ENCODE measurements around the gene GFRA3.
"Not testable (repeated sequence)": the region's sequence is repeated elsewhere in the genome, so short reads cannot be mapped to it uniquely, and the experiment has no call there.

Gene GFRA3

GRCh38 chr5:138257583-138257982 is 16.8 kb downstream of the GFRA3 start:
- H3K4me2 ChIP-seq = no peak overlapping the region
- H3K4me1 ChIP-seq = no peaks in the 10 kb centered on the region
- H3K27me3 ChIP-seq = no peaks in the 10 kb centered on the region

GRCh38 chr5:138252944-138253343 is 21.5 kb downstream of the GFRA3 start:
- Histone ChIP-seq H3K36me3 (no peaks in the 10 kb centered on the region), H3K4me1 (no peaks in the 10 kb centered on the region)
- TF ChIP-seq Cebpa-rat (IDR thresholded peaks at IDR 0.05) = no peak

More at GRCh38 chr5:138257583-138257982, 16.8 kb downstream of the GFRA3 start:
- H3K36me3 ChIP-seq = no peaks in the 10 kb centered on the region
- H3K27ac ChIP-seq = no peak overlapping the region
- H3K4me3 ChIP-seq = no peak overlapping the region
- H3K9me3 ChIP-seq = no peaks in the 10 kb centered on the region
- H3K9ac ChIP-seq = no peak overlapping the region
- TF ChIP-seq Cebpa-rat (IDR thresholded peaks at IDR 0.05) = no peak
- no peaks in the 10 kb centered on the region for H4K20me1 ChIP-seq

GRCh38 chr5:138247800-138248199 is 26.6 kb downstream of the GFRA3 start:
- not testable (repeated sequence) for H3K9me3 ChIP-seq, H3K4me3 ChIP-seq, H3K4me2 ChIP-seq, H3K9ac ChIP-seq, H3K27me3 ChIP-seq, H3K36me3 ChIP-seq, H3K4me1 ChIP-seq, H3K27ac ChIP-seq, H4K20me1 ChIP-seq

More at GRCh38 chr5:138252944-138253343, 21.5 kb downstream of the GFRA3 start:
- Histone ChIP-seq H3K4me2 (no peak overlapping the region), H3K27ac (no peak overlapping the region), H3K9ac (no peak overlapping the region), H3K9me3 (no peaks in the 10 kb centered on the region), H3K27me3 (no peaks in the 10 kb centered on the region), H4K20me1 (no peaks in the 10 kb centered on the region), H3K4me3 (no peak overlapping the region)

GRCh38 chr5:138246822-138247221 is 27.6 kb downstream of the GFRA3 start:
- Histone ChIP-seq H3K4me1 (no peaks in the 10 kb centered on the region), H3K4me3 (no peak overlapping the region), H3K9ac (no peak overlapping the region)

GRCh38 chr5:138246334-138246733 is 28.1 kb downstream of the GFRA3 start:
- no peaks in the 10 kb centered on the region for H4K20me1 ChIP-seq
- H3K27me3 ChIP-seq = peaks cover 13% of the 10 kb centered on the region; the same call in 1 of the 2 replicates
- no peak overlapping the region for H3K4me2 ChIP-seq
- no peaks in the 10 kb centered on the region for H3K36me3 ChIP-seq
- no peak for TF ChIP-seq Cebpa-rat (IDR thresholded peaks at IDR 0.05)
- no peak overlapping the region for H3K4me3 ChIP-seq
- peaks cover 7% of the 10 kb centered on the region for H3K9me3 ChIP-seq
- H3K4me1 ChIP-seq = peaks cover under 1% of the 10 kb centered on the region; the same call in 1 of the 2 replicates
- H3K27ac ChIP-seq = no peak overlapping the region
- no peak overlapping the region for H3K9ac ChIP-seq

More at GRCh38 chr5:138246822-138247221, 27.6 kb downstream of the GFRA3 start:
- Histone ChIP-seq H4K20me1 (no peaks in the 10 kb centered on the region), H3K36me3 (no peaks in the 10 kb centered on the region), H3K9me3 (peaks cover 3% of the 10 kb centered on the region), H3K27ac (no peak overlapping the region), H3K27me3 (peaks cover 8% of the 10 kb centered on the region; the same call in 1 of the 2 replicates), H3K4me2 (no peak overlapping the region)
- TF ChIP-seq Cebpa-rat (IDR thresholded peaks at IDR 0.05) = no peak

- no peaks in the 10 kb centered on the region for H4K20me1 ChIP-seq
- H3K4me1 ChIP-seq = peaks cover 7% of the 10 kb centered on the region
- H3K36me3 ChIP-seq = no peaks in the 10 kb centered on the region
- no peak overlapping the region for H3K27ac ChIP-seq
- H3K27me3 ChIP-seq = peaks cover 13% of the 10 kb centered on the region; the same call in 1 of the 2 replicates
- TF ChIP-seq Cebpa-rat (IDR thresholded peaks at IDR 0.05) = no peak
- no peak overlapping the region for H3K9ac ChIP-seq
- H3K4me3 ChIP-seq = no peak overlapping the region
- H3K9me3 ChIP-seq = peaks cover 7% of the 10 kb centered on the region
- H3K4me2 ChIP-seq = no peak overlapping the region
Observed at GRCh38 chr5:138245717-138246116, 28.7 kb downstream of the GFRA3 start.

GRCh38 chr5:138243794-138244193 is 30.6 kb downstream of the GFRA3 start:
- no peak overlapping the region for H3K4me2 ChIP-seq
- peaks cover 7% of the 10 kb centered on the region for H3K9me3 ChIP-seq
- H3K4me1 ChIP-seq = peaks cover 21% of the 10 kb centered on the region
- TF ChIP-seq Cebpa-rat (IDR thresholded peaks at IDR 0.05) = no peak
- H3K27ac ChIP-seq = no peak overlapping the region
- H3K27me3 ChIP-seq = peaks cover 13% of the 10 kb centered on the region; the same call in 1 of the 2 replicates
- no peaks in the 10 kb centered on the region for H4K20me1 ChIP-seq
- no peak overlapping the region for H3K9ac ChIP-seq
- no peaks in the 10 kb centered on the region for H3K36me3 ChIP-seq
- H3K4me3 ChIP-seq = no peak overlapping the region

- no peak for TF ChIP-seq Cebpa-rat (IDR thresholded peaks at IDR 0.05)
- Histone ChIP-seq H3K9me3 (peaks cover 7% of the 10 kb centered on the region), H3K4me3 (no peak overlapping the region), H3K4me2 (no peak overlapping the region), H3K27me3 (peaks cover 13% of the 10 kb centered on the region; the same call in 1 of the 2 replicates), H3K36me3 (no peaks in the 10 kb centered on the region), H3K9ac (no peak overlapping the region), H4K20me1 (no peaks in the 10 kb centered on the region), H3K27ac (no peak overlapping the region), H3K4me1 (peaks cover 21% of the 10 kb centered on the region)
Observed at GRCh38 chr5:138241688-138242571, 32.5 kb downstream of the GFRA3 start.

- Histone ChIP-seq H3K9me3 (peaks cover 7% of the 10 kb centered on the region), H3K36me3 (no peaks in the 10 kb centered on the region), H4K20me1 (no peaks in the 10 kb centered on the region), H3K4me3 (no peak overlapping the region), H3K4me2 (peak overlapping the region; percentile 36), H3K27ac (no peak overlapping the region), H3K27me3 (peaks cover 13% of the 10 kb centered on the region; the same call in 1 of the 2 replicates), H3K4me1 (peaks cover 21% of the 10 kb centered on the region), H3K9ac (no peak overlapping the region)
- no peak for TF ChIP-seq Cebpa-rat (IDR thresholded peaks at IDR 0.05)
Observed at GRCh38 chr5:138240650-138241385, 33.6 kb downstream of the GFRA3 start.

- Histone ChIP-seq H3K4me2 (no peak overlapping the region), H4K20me1 (no peaks in the 10 kb centered on the region), H3K27ac (no peak overlapping the region), H3K9me3 (peaks cover 7% of the 10 kb centered on the region), H3K27me3 (peaks cover 13% of the 10 kb centered on the region; the same call in 1 of the 2 replicates), H3K36me3 (no peaks in the 10 kb centered on the region), H3K9ac (no peak overlapping the region), H3K4me1 (peaks cover 21% of the 10 kb centered on the region), H3K4me3 (no peak overlapping the region)
- no peak for TF ChIP-seq Cebpa-rat (IDR thresholded peaks at IDR 0.05)
Observed at GRCh38 chr5:138238034-138238433, 36.4 kb downstream of the GFRA3 start.
